ENCODE data around the gene PIK3IP1. TPM values are rescaled to one million over a fixed set of nuclear protein-coding genes. Genes with fewer than 3 reads are reported as not detected.

Gene PIK3IP1
- total and polyA plus RNA-seq, 2 of the 8 experiments (the other 6 are each of a cell fraction or from before 2014, with no cell fraction given): 1.00 to 1.3 TPM

GRCh38 chr22:31259798-31260473 lies 32.4 kb downstream of the PIK3IP1 start (continued):
- TF ChIP-seq SRF (IDR thresholded peaks at IDR 0.05; ENCODE audit: low read depth, low read length): no peak
- no peak for TF ChIP-seq MAFK (IDR thresholded peaks at IDR 0.05; ENCODE audit: low read depth, low read length)
- TF ChIP-seq CHD1 (IDR thresholded peaks at IDR 0.05; ENCODE audit: low read depth, low read length): no peak
- TF ChIP-seq BRCA1 (IDR thresholded peaks at IDR 0.05; ENCODE audit: low read depth, low read length): no peak
- TF ChIP-seq MAX (IDR thresholded peaks at IDR 0.05): no peak
- TF ChIP-seq SP4 (IDR thresholded peaks at IDR 0.05; ENCODE audit: low read length): no peak
- no peak for TF ChIP-seq EGR1 (IDR thresholded peaks at IDR 0.05; ENCODE audit: borderline replicate concordance, low read depth, low read length)
